ENCODE measurements around the gene PEX6.
A peak's percentile ranks its signal among the peaks of the same experiment; 100 is the strongest.

The PEX6 gene

GRCh38 chr6:42932412-42932811 is 46.6 kb downstream of the PEX6 start:
- no peak for DNase-seq

- DNase-seq, result peak; percentile 87
Measured at GRCh38 chr6:42929821-42930360, 49.1 kb downstream of the PEX6 start.

GRCh38 chr6:42928986-42929820 is 49.8 kb downstream of the PEX6 start, which contains the start of gene CNPY3:
Gene CNPY3 (plus strand): TSS chr6:42929480. CDS start chr6:42929571, 91 bp downstream.
- peak; percentile 98 for DNase-seq

DNA sequence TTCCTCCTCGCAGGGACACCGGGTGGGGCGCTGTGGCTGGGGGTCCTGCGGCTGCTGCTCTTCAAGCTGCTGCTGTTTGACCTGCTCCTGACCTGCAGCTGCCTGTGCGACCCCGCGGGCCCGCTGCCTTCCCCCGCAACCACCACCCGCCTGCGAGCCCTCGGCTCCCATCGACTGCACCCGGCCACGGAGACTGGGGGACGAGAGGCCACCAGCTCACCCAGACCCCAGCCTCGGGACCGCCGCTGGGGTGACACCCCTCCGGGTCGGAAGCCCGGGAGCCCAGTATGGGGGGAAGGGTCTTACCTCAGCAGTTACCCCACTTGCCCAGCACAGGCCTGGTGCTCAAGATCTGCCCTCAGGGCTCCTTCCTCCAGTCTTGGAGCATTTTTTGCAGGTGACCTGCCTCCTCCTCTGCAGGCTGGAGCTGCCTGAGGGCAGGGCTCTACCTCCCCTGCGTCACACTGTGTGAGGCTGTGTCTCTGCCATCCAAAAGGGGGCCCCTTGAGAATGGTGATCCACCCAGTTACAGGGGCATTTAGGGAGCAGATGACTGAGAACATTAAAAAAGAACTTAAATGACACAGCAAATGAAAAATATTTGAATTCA is 53.6 kb downstream of the PEX6 start:
- DNase-seq, result no peak

- DNase-seq, result no peak
Measured at GRCh38 chr6:42923666-42924065, 55.3 kb downstream of the PEX6 start.

GRCh38 chr6:42921801-42922200 is 57.2 kb downstream of the PEX6 start:
- DNase-seq, result no peak

- DNase-seq, result no peak
Measured at GRCh38 chr6:42916288-42916687, 62.7 kb downstream of the PEX6 start.

DNA sequence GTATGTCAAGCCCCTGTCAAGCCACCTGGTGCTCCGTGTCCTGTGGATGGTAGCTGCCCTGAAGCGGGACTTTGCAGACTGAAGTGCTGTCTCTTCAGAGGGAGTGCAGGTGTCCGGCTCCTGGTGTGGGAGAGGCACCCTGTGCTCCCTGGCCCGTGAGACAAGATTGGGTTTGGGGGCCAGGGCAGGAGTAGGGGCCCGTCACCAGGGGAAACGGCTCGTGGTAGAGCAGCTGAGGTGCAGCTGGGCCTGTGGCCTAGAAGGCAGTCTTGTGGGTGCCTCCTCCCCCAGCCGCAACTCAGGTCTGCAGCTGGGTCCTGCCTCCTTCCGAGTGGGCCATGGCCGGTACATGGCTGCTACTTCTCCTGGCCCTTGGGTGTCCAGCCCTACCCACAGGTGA is 63.2 kb downstream of the PEX6 start, which contains the start of gene PTCRA:
Gene PTCRA (plus strand): TSS at position 322 of the 400 bp plus-strand sequence. CDS start 17 bp downstream, at position 339.
- no peak for DNase-seq

GRCh38 chr6:42914546-42914945 is 64.4 kb downstream of the PEX6 start:
- no peak for DNase-seq

All from activated CD4-positive, alpha-beta T cell treated with anti-CD3 and anti-CD28 coated beads, Interleukin-2, amount 50 U/mL, for 16 hours (primary cell).